Measurements from ENCODE around the gene MAD1L1. TPM values are rescaled to one million over a fixed set of nuclear protein-coding genes. Genes with fewer than 3 reads are reported as not detected.

Gene MAD1L1
- total RNA-seq, 1 experiment from 2014 or later, result 43.8 TPM

- Mint-ChIP-seq H3K9me3 (peaks cover 6% of the 10 kb centered on the region), H3K4me1 (no peaks in the 10 kb centered on the region), H3K27ac (no peak overlapping the region), H3K36me3 (peaks cover 81% of the 10 kb centered on the region), H3K27me3 (ENCODE audit: low read depth) (no peaks in the 10 kb centered on the region), H3K4me3 (no peak overlapping the region)
- ChIA-PET POLR2A (no interaction called here), CTCF (no interaction called here)
- no peak for ATAC-seq
- TF ChIP-seq CREB1 (CRISPR knock-in tag; IDR thresholded peaks at IDR 0.05) (no peak), GABPB1 (CRISPR knock-in tag; IDR thresholded peaks at IDR 0.05) (no peak), RORB (CRISPR knock-in tag; IDR thresholded peaks at IDR 0.05) (no peak), CTCF (IDR thresholded peaks at IDR 0.05) (no peak), E2F1 (CRISPR knock-in tag; IDR thresholded peaks at IDR 0.05) (no peak), CBFB (CRISPR knock-in tag; IDR thresholded peaks at IDR 0.05; ENCODE audit: low read depth) (no peak), ZNF416 (CRISPR knock-in tag; IDR thresholded peaks at IDR 0.05) (no peak), JUN (CRISPR knock-in tag; IDR thresholded peaks at IDR 0.05) (no peak), IRF2 (CRISPR knock-in tag; IDR thresholded peaks at IDR 0.05; ENCODE audit: borderline replicate concordance, low read depth) (no peak), GRHL2 (CRISPR knock-in tag; IDR thresholded peaks at IDR 0.05; ENCODE audit: insufficient replicate concordance, severe bottlenecking) (no peak), MLX (CRISPR knock-in tag; IDR thresholded peaks at IDR 0.05) (no peak), TEAD1 (CRISPR knock-in tag; IDR thresholded peaks at IDR 0.05) (no peak), ZNF263 (CRISPR knock-in tag; IDR thresholded peaks at IDR 0.05; ENCODE audit: low read depth) (no peak), NR1H2 (CRISPR knock-in tag; IDR thresholded peaks at IDR 0.05) (no peak), ZNF671 (CRISPR knock-in tag; IDR thresholded peaks at IDR 0.05) (no peak), FOXK1 (CRISPR knock-in tag; IDR thresholded peaks at IDR 0.05) (no peak), E2F5 (CRISPR knock-in tag; IDR thresholded peaks at IDR 0.05) (no peak), ZBTB21 (CRISPR knock-in tag; IDR thresholded peaks at IDR 0.05; ENCODE audit: borderline replicate concordance) (no peak), SMAD3 (CRISPR knock-in tag; IDR thresholded peaks at IDR 0.05; ENCODE audit: borderline replicate concordance) (no peak)
- DNase-seq (ENCODE audit: low spot score), result no peak
Observed at GRCh38 chr7:2212906-2213305, 19.8 kb downstream of the MAD1L1 start.

GRCh38 chr7:2211926-2212325 lies 20.8 kb downstream of the MAD1L1 start:
- Mint-ChIP-seq H3K27ac (no peak overlapping the region), H3K4me1 (no peaks in the 10 kb centered on the region), H3K4me3 (no peak overlapping the region), H3K9me3 (peaks cover 6% of the 10 kb centered on the region), H3K36me3 (peaks cover 81% of the 10 kb centered on the region), H3K27me3 (ENCODE audit: low read depth) (no peaks in the 10 kb centered on the region)
- POLR2A ChIA-PET, result interaction anchor here (0.6 kb wide), 1 partner anchor 1640 kb away, joined by 4 read pairs; no protein-coding TSS in a partner anchor
- TF ChIP-seq HMGA2 (CRISPR knock-in tag; IDR thresholded peaks at IDR 0.05), result no peak
- no peak for TF ChIP-seq NR1H2 (CRISPR knock-in tag; IDR thresholded peaks at IDR 0.05)
- no peak for TF ChIP-seq ZNF671 (CRISPR knock-in tag; IDR thresholded peaks at IDR 0.05)
- TF ChIP-seq RORB (CRISPR knock-in tag; IDR thresholded peaks at IDR 0.05), result no peak
- TF ChIP-seq IRF1 (CRISPR knock-in tag; IDR thresholded peaks at IDR 0.05), result no peak
- TF ChIP-seq ZNF219 (CRISPR knock-in tag; IDR thresholded peaks at IDR 0.05; ENCODE audit: borderline replicate concordance), result no peak
- no peak for TF ChIP-seq GRHL2 (CRISPR knock-in tag; IDR thresholded peaks at IDR 0.05; ENCODE audit: insufficient replicate concordance, severe bottlenecking)
- no peak for TF ChIP-seq CREB1 (CRISPR knock-in tag; IDR thresholded peaks at IDR 0.05)
- TF ChIP-seq ZNF121 (CRISPR knock-in tag; IDR thresholded peaks at IDR 0.05), result no peak
- no peak for TF ChIP-seq TCF7 (CRISPR knock-in tag; IDR thresholded peaks at IDR 0.05; ENCODE audit: low read depth)
- TF ChIP-seq JUN (CRISPR knock-in tag; IDR thresholded peaks at IDR 0.05), result no peak
- TF ChIP-seq SOX15 (CRISPR knock-in tag; IDR thresholded peaks at IDR 0.05), result no peak
- TF ChIP-seq MLX (CRISPR knock-in tag; IDR thresholded peaks at IDR 0.05), result no peak
- no peak for TF ChIP-seq ZNF317 (CRISPR knock-in tag; IDR thresholded peaks at IDR 0.05; ENCODE audit: borderline replicate concordance, low read depth)
- TF ChIP-seq ATF3 (CRISPR knock-in tag; conservative IDR thresholded peaks at IDR 0.05), result no peak
- TF ChIP-seq SMAD4 (CRISPR knock-in tag; IDR thresholded peaks at IDR 0.05), result no peak
- DNase-seq (ENCODE audit: low spot score), result no peak
- CTCF ChIA-PET, result no interaction called here
- no peak for ATAC-seq
